NB4 (cell line): ENCODE data around the gene GON4L.

Source experiments
- MYC ChIP-seq: IDR thresholded peaks from 2 replicates; pipeline ENCODE4 v1.6.1; 2011; ENCODE audit warnings: low read depth, low read length
- TF ChIP-seq, protein P1 (sequence below): IDR thresholded peaks from one replicate; pipeline ENCODE4 v1.5.1; 2012; ENCODE audit warnings: low read depth, low read length
- TF ChIP-seq, protein P2 (sequence below): IDR thresholded peaks from 2 replicates; pipeline ENCODE4 v1.6.1; 2011; ENCODE audit warnings: low read depth, low read length

DNA sequence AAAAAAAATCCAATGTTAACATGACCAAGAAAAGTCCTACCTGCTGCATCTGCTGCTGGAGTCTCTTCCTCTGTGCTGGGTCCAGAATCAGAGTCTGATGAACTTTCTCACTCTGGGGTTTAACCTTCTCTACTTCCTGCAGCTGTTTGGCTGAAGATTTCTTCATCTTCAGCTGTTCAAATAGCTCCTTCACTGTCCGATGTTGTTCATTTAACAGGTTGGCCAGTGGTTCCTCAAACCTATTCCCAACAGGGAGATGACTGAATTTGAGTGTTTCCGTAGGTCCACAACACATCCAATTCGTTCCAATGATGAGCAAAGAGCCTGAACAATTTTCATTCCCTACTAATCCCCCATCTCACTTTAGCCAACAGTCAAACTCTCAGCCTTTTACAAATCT, 79.4 kb downstream of the GON4L start:
- TF ChIP-seq MYC: no peak
- TF ChIP-seq, protein P1, sequence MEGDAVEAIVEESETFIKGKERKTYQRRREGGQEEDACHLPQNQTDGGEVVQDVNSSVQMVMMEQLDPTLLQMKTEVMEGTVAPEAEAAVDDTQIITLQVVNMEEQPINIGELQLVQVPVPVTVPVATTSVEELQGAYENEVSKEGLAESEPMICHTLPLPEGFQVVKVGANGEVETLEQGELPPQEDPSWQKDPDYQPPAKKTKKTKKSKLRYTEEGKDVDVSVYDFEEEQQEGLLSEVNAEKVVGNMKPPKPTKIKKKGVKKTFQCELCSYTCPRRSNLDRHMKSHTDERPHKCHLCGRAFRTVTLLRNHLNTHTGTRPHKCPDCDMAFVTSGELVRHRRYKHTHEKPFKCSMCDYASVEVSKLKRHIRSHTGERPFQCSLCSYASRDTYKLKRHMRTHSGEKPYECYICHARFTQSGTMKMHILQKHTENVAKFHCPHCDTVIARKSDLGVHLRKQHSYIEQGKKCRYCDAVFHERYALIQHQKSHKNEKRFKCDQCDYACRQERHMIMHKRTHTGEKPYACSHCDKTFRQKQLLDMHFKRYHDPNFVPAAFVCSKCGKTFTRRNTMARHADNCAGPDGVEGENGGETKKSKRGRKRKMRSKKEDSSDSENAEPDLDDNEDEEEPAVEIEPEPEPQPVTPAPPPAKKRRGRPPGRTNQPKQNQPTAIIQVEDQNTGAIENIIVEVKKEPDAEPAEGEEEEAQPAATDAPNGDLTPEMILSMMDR: no peak
- TF ChIP-seq, protein P2, sequence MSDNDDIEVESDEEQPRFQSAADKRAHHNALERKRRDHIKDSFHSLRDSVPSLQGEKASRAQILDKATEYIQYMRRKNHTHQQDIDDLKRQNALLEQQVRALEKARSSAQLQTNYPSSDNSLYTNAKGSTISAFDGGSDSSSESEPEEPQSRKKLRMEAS: no peak
